NCI-H774 (cell line): ENCODE results near the gene FGF2.

Experiments used
- DNase-seq: peaks from one replicate; lab custom pipeline; 2025; lab: John Stamatoyannopoulos, UW

Gene FGF2

GRCh38 chr4:122895336-122895995 is 68.8 kb downstream of the FGF2 start:
- DNase-seq: no peak

- DNase-seq: no peak
Measured at GRCh38 chr4:122896270-122896669, 69.6 kb downstream of the FGF2 start.

GRCh38 chr4:122898370-122899150 is 71.9 kb downstream of the FGF2 start:
- no peak for DNase-seq

GRCh38 chr4:122899682-122900081 is 73.1 kb downstream of the FGF2 start:
- no peak for DNase-seq

GRCh38 chr4:122900314-122900713 is 73.7 kb downstream of the FGF2 start:
- DNase-seq: no peak

- no peak for DNase-seq
Measured at GRCh38 chr4:122901247-122902010, 74.8 kb downstream of the FGF2 start.

- no peak for DNase-seq
Measured at GRCh38 chr4:122903766-122904288, 77.2 kb downstream of the FGF2 start.

GRCh38 chr4:122906859-122907305 is 80.3 kb downstream of the FGF2 start:
- no peak for DNase-seq

- no peak for DNase-seq
Measured at GRCh38 chr4:122908223-122908622, 81.6 kb downstream of the FGF2 start.

- DNase-seq: no peak
Measured at GRCh38 chr4:122909683-122910082, 83.1 kb downstream of the FGF2 start.

GRCh38 chr4:122911588-122911987 is 85.0 kb downstream of the FGF2 start:
- no peak for DNase-seq

GRCh38 chr4:122912810-122913575 is 86.4 kb downstream of the FGF2 start:
- DNase-seq: no peak

GRCh38 chr4:122914292-122914904 is 87.8 kb downstream of the FGF2 start:
- DNase-seq: no peak

- no peak for DNase-seq
Measured at GRCh38 chr4:122914938-122915337, 88.3 kb downstream of the FGF2 start.

GRCh38 chr4:122917731-122918130 is 91.1 kb downstream of the FGF2 start:
- DNase-seq: no peak

- DNase-seq: no peak
Measured at GRCh38 chr4:122920473-122920872, 93.8 kb downstream of the FGF2 start.

- no peak for DNase-seq
Measured at GRCh38 chr4:122921300-122921699, 94.7 kb downstream of the FGF2 start.

GRCh38 chr4:122921971-122922876 is 95.6 kb downstream of the FGF2 start, which contains the start of gene NUDT6:
TSS of gene NUDT6 (minus strand) at chr4:122922597. CDS start at chr4:122922572, 25 bp downstream.
- peak; percentile 32 for DNase-seq

- peak; percentile 36 for DNase-seq
Measured at GRCh38 chr4:122922877-122923511, 96.4 kb downstream of the FGF2 start.

GRCh38 chr4:122928930-122929329 is 102.3 kb downstream of the FGF2 start:
- no peak for DNase-seq
